ENCODE data around the gene PFKL. TPM values are rescaled to one million over a fixed set of nuclear protein-coding genes. Genes with fewer than 3 reads are reported as not detected.

The PFKL gene
- total RNA-seq, 1 experiment from 2014 or later, result 78.9 TPM

DNA sequence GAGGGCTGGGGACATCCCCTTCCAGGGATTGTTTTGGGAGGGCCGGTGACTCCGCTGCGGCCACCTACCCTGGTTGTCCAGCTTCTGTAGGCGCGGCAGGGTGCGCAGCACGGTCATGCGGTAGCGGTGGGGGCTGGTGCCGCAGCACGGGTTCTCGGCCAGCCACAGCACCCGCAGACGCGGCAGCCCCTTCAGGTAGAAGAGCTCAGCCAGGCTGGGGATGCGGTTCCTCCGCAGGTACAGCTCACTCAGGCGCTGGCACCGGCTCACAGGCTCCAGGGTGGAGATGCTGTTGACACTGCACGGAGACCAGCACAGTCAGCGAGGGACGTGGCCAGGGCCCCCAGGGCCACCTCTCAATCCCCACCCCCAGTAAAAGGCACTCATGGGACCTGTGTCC is 33.1 kb downstream of the PFKL start:
- H3K9me3 Mint-ChIP-seq (ENCODE audit: low read depth, unreplicated experiment), result no peaks in the 10 kb centered on the region
- H3K4me3 Mint-ChIP-seq (ENCODE audit: low read depth, unreplicated experiment), result no peak overlapping the region
- TF ChIP-seq, protein P1, sequence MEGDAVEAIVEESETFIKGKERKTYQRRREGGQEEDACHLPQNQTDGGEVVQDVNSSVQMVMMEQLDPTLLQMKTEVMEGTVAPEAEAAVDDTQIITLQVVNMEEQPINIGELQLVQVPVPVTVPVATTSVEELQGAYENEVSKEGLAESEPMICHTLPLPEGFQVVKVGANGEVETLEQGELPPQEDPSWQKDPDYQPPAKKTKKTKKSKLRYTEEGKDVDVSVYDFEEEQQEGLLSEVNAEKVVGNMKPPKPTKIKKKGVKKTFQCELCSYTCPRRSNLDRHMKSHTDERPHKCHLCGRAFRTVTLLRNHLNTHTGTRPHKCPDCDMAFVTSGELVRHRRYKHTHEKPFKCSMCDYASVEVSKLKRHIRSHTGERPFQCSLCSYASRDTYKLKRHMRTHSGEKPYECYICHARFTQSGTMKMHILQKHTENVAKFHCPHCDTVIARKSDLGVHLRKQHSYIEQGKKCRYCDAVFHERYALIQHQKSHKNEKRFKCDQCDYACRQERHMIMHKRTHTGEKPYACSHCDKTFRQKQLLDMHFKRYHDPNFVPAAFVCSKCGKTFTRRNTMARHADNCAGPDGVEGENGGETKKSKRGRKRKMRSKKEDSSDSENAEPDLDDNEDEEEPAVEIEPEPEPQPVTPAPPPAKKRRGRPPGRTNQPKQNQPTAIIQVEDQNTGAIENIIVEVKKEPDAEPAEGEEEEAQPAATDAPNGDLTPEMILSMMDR (IDR thresholded peaks at IDR 0.05; ENCODE audit: unreplicated experiment), result no peak
- H3K4me1 Mint-ChIP-seq (ENCODE audit: low read depth, unreplicated experiment), result no peaks in the 10 kb centered on the region
- no peak overlapping the region for H3K27ac Mint-ChIP-seq (ENCODE audit: unreplicated experiment)
- CTCF ChIA-PET, result no interaction called here
- H3K36me3 Mint-ChIP-seq (ENCODE audit: insufficient read depth, unreplicated experiment), result peaks cover 29% of the 10 kb centered on the region
- no TSS peak for BruUV-seq (replicated peaks)
- H3K27me3 Mint-ChIP-seq (ENCODE audit: unreplicated experiment), result no peaks in the 10 kb centered on the region
- intact Hi-C loops (cut with micrococcal nuclease; ENCODE audit: unreplicated experiment), result no loop called here
- DNase-seq, result no peak

DNA sequence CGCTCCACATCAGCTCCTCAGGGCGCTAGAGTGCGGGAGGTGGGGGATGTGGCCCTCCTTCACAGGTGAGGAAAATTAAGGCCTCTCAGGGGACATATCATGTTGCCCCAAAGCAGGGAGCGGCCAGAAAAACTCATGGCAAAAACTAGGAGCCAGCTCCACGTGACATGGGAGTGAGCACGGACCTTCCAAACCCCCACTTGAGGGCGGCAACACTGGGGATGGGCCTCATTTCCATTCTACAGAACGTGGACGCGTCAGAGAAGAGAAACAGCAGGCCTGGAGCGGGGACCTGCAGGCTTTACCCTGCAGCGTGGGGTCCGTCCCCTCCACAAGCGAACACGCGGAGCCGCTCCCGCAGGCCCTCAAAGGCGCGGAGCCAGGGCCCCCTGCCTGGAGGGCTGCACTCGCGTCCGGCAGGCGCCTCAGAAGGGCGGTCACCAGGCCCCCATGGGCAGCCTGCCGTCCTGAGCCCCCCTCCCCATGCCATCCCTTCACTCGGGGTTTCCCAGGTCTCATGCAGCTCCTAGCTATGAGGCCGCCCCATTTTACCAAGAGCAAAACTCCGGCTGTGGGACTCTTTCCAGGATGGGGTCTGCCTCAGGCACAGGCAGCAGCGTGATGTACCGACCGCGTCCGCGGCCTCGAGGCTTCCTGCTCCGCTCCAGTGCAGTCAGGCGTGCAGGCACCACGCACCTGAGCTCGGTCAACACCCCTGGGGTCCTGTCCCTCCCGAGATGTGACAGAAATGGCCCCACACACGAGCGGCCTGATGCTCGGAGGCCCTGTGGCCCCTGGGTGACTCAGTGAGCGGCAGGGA is 33.9 kb downstream of the PFKL start:
- no peak overlapping the region for H3K27ac Mint-ChIP-seq (ENCODE audit: unreplicated experiment)

DNA sequence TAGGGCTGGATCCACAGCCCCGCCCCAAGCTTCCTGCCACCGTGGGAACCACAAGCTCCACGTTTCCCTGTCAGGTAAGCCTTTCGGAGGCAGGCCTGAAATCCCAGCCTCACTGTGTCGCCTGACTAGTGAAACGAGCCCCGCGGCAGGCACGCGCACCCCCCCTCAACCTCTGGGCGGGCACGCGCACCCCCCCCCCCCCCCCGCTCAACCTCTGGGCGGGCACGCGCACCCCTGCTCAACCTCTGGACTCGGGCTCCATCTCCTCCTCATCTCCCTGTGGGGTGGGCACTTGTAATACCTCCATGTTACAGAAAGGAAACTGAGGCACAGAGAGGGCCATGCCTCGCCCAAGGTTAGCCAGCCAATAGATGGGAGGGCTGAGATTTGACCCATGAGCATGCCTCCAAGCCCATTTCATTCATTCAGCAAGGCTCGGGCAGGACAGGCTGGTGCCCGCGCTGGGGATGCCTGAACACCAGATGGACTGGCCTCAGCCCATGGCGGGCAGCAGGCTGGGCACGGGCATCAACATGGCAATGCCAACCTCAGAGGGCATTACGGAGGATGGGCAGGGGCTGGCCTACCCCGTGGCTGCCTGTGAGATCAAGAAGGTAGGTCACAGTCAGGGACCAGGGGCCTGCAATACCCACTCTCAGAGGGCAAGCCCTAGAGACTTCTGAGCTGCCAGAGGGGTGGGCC is 34.6 kb downstream of the PFKL start:
- H3K27ac Mint-ChIP-seq (ENCODE audit: unreplicated experiment), result no peak overlapping the region
- no peaks in the 10 kb centered on the region for H3K9me3 Mint-ChIP-seq (ENCODE audit: low read depth, unreplicated experiment)
- no TSS peak for BruUV-seq (replicated peaks)
- intact Hi-C loops (cut with micrococcal nuclease; ENCODE audit: unreplicated experiment), result no loop called here
- no peaks in the 10 kb centered on the region for H3K4me1 Mint-ChIP-seq (ENCODE audit: low read depth, unreplicated experiment)
- H3K27me3 Mint-ChIP-seq (ENCODE audit: unreplicated experiment), result no peaks in the 10 kb centered on the region
- TF ChIP-seq, protein P1 (IDR thresholded peaks at IDR 0.05; ENCODE audit: unreplicated experiment), result no peak
- H3K36me3 Mint-ChIP-seq (ENCODE audit: insufficient read depth, unreplicated experiment), result peaks cover 32% of the 10 kb centered on the region
- DNase-seq, result no peak
- H3K4me3 Mint-ChIP-seq (ENCODE audit: low read depth, unreplicated experiment), result no peak overlapping the region
- CTCF ChIA-PET, result no interaction called here

More for the DNA sequence above, 33.9 kb downstream of the PFKL start:
- CTCF ChIA-PET, result no interaction called here
- DNase-seq, result no peak
- H3K36me3 Mint-ChIP-seq (ENCODE audit: insufficient read depth, unreplicated experiment), result peaks cover 29% of the 10 kb centered on the region
- no peak overlapping the region for H3K4me3 Mint-ChIP-seq (ENCODE audit: low read depth, unreplicated experiment)
- H3K27me3 Mint-ChIP-seq (ENCODE audit: unreplicated experiment), result no peaks in the 10 kb centered on the region
- H3K4me1 Mint-ChIP-seq (ENCODE audit: low read depth, unreplicated experiment), result no peaks in the 10 kb centered on the region
- intact Hi-C loops (cut with micrococcal nuclease; ENCODE audit: unreplicated experiment), result no loop called here
- TF ChIP-seq, protein P1 (IDR thresholded peaks at IDR 0.05; ENCODE audit: unreplicated experiment), result no peak
- no TSS peak for BruUV-seq (replicated peaks)
- no peaks in the 10 kb centered on the region for H3K9me3 Mint-ChIP-seq (ENCODE audit: low read depth, unreplicated experiment)

DNA sequence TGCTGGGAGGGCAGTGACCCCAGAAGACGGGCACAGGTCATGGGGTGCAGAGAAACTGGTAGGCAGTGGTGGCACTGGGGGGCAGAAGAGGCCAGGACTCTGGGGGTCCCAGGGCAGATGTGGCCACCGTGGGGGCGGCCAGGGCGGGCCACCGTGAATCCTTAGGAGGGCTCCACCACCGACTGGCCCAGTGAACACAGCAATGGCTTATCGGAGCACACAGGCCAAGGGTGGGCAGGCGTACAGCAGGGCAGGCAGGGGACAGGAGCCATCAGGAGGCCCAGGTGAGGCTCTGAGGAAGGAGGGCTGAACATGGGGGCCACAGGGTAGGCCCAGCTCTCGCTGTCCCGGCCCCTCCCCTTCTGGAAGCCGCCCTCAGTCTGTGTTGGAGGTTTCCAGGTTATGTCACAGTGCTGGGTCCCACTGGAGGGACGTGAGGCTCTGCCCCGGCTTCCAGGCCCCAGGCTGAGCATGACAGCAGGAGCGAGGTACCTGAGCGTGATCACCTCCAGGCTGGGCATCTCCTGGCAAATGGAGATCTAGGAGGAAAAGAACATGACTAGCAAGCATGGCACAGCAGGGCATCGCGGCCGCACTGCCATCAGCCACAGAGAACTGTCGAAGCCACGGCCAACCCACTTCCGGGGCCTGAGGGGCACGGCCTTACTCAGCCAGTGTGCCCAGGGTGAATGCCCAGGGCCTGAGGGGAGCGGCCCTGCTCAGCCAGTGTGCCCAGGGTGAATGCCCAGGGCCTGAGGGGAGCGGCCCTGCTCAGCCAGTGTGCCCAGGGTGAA is 35.6 kb downstream of the PFKL start:
- CTCF ChIA-PET, result no interaction called here

More for the DNA sequence above, 35.6 kb downstream of the PFKL start:
- DNase-seq, result no peak
- TF ChIP-seq, protein P1 (IDR thresholded peaks at IDR 0.05; ENCODE audit: unreplicated experiment), result no peak
- no peak overlapping the region for H3K27ac Mint-ChIP-seq (ENCODE audit: unreplicated experiment)
- BruUV-seq (replicated peaks), result no TSS peak
- H3K4me1 Mint-ChIP-seq (ENCODE audit: low read depth, unreplicated experiment), result no peaks in the 10 kb centered on the region
- no peak overlapping the region for H3K4me3 Mint-ChIP-seq (ENCODE audit: low read depth, unreplicated experiment)
- no peaks in the 10 kb centered on the region for H3K27me3 Mint-ChIP-seq (ENCODE audit: unreplicated experiment)
- H3K36me3 Mint-ChIP-seq (ENCODE audit: insufficient read depth, unreplicated experiment), result peaks cover 33% of the 10 kb centered on the region
- no peaks in the 10 kb centered on the region for H3K9me3 Mint-ChIP-seq (ENCODE audit: low read depth, unreplicated experiment)
- intact Hi-C loops (cut with micrococcal nuclease; ENCODE audit: unreplicated experiment), result no loop called here

All from Calu3 (cell line).